IPS DF 4.7 (cell line): ENCODE measurements around the gene TNFAIP1.

Experiments used
- DNase-seq: peaks from one replicate; pipeline ENCODE4 v3.0.0-alpha.2; 2013; ENCODE audit warnings: low spot score; ENCODE audit errors: extremely low read depth

Gene TNFAIP1

DNA sequence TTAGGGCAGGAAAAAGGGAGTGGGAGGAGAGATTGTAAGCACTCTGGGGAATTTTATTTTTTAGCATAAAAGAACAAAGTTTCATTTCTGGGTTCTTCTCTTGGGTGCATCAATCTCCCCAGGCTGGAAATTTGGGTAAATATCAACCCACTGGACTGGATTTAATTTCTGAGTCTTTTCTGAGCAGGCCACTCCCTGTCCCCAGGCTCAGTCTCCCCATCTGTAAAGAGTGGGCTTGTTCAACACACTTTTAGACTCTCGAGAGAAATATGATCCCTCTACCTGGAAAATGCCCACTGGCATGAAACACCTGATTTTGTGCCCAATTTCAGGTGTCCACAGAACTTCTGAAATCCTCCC lies 35.2 kb downstream of the TNFAIP1 start:
- DNase-seq, result no peak

DNA sequence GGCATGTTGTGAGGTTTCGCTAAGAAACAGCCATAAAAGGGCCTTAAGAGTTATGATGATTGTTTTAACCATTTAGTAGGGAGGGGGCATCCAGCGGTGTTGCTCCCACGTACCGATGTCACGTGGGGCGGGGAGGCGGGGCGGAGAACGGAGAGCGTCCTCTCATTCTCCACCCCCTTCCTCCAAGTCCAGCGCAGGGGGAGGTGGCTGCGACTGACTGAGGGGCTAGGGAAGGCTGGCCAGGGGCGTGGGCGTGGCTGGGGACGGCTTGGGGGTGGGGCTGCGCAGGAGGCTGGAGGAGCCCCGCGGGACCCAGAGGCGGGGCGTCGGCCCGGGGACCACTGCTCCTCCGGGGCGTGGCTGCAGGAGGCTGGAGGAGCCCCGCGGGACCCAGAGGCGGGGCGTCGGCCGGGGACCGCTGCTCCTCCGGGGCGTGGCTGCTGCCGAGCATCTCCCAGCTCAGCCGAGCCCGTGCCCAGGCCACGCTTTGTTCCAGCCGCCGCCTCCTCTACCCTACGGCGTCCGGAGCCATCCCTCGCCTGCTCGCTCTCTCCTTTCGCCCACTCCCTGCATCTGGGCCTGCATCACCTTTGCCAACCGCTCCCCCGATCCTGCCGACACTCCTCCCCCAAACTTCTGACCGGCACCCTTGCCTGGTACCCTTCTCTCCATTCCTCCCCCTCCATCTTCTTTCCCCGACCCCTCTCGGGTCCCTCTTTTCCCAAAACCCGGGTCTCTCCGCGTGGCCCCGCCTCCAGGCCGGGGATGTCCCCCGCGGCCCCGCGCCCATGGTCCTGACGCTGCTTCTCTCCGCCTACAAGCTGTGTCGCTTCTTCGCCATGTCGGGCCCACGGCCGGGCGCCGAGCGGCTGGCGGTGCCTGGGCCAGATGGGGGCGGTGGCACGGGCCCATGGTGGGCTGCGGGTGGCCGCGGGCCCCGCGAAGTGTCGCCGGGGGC lies 36.0 kb downstream of the TNFAIP1 start, which contains the start of gene SARM1:
Gene SARM1 (plus strand): TSS at position 450 of the 958 bp plus-strand sequence. CDS start 339 bp downstream, at position 789.
- no peak for DNase-seq

DNA sequence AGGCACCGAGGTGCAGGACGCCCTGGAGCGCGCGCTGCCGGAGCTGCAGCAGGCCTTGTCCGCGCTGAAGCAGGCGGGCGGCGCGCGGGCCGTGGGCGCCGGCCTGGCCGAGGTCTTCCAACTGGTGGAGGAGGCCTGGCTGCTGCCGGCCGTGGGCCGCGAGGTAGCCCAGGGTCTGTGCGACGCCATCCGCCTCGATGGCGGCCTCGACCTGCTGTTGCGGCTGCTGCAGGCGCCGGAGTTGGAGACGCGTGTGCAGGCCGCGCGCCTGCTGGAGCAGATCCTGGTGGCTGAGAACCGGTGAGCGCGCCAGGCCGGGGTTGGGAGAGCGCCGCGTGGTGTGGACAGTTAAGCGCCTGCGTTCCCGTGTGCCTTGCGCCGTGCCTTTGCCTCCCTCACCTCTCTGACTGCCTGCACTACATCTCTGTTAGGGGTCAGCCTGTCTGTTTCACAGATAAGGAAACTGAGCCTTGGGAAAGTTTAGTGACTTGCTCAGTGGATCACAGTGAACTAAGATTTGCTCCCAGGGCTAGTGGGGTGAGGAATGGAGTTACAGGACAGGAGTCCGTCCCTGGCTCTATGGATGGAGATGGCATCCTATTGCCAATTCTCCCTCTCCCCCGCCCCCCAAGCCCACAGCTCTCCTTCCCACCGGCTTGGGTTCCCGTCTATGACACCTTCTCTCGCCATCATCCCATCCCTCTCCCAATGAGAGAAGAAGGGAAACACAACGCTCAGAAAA lies 36.8 kb downstream of the TNFAIP1 start:
- no peak for DNase-seq

DNA sequence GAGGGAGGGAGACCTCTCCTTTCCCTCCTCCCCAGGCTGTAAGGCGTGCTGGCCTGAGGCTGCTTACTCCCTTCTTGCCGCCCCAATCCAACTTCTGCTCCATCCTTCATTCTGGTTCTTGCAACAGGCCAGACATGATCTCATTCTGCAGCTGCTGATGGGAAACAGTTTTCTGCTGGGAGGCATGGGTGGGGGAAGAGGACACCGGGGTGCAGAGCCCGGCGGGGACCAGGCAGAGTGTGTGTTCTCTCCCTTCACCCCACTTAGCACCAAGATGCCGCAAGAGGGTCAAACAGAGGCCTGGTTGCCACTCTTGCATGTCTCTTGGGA lies 37.3 kb downstream of the TNFAIP1 start:
- no peak for DNase-seq

DNA sequence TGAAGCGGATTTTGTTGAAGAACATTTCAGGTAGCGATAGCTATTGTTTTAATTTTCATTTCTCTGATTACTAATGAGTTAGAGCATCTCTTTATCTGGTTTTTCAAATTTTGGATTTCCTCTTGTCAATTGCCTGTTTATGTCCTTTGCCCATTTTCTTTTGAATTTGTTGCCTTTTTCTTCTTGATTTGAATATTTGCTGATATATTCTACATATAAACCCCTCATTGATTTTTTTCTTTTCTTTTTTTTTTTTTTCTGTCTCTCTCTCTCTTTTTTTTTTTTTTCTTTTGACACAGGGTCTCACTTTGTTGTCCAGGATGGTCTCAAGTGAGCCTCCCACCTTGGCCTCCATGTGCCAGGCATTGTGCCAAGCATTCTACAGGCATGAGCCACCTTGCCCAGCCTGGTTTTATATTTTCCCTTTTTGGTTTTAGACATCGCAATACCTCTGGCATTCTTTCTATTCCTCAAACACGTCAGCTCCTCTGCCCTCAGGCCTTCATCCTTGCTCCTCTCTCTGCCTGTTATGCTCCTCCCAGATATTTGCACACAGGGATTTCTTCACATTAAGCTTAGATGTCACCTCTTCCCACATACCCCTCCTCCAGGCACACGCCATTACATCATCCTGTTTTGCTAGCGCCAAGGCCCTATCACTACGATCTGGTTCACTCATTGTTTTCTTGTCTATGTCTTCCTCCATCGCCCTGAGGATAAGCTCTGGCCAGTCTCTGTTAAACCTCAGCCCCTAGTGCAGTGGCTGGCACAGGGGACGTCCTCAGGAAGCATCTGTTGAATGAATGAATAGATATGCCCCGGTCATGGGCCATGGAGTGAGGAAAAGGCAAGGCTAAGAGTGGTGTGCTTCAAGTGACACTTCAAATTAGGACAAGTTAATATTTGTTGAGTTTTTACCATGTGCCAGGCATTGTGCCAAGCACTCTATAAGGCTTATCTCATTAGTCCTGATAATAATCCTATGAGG lies 44.5 kb downstream of the TNFAIP1 start:
- no peak for DNase-seq

DNA sequence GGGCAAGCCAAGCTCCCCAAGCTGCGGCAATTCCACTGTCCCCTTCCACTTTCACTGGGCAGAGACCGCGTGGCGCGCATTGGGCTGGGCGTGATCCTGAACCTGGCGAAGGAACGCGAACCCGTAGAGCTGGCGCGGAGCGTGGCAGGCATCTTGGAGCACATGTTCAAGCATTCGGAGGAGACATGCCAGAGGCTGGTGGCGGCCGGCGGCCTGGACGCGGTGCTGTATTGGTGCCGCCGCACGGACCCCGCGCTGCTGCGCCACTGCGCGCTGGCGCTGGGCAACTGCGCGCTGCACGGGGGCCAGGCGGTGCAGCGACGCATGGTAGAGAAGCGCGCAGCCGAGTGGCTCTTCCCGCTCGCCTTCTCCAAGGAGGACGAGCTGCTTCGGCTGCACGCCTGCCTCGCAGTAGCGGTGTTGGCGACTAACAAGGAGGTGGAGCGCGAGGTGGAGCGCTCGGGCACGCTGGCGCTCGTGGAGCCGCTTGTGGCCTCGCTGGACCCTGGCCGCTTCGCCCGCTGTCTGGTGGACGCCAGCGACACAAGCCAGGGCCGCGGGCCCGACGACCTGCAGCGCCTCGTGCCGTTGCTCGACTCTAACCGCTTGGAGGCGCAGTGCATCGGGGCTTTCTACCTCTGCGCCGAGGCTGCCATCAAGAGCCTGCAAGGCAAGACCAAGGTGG lies 45.7 kb downstream of the TNFAIP1 start:
- DNase-seq, result no peak

DNA sequence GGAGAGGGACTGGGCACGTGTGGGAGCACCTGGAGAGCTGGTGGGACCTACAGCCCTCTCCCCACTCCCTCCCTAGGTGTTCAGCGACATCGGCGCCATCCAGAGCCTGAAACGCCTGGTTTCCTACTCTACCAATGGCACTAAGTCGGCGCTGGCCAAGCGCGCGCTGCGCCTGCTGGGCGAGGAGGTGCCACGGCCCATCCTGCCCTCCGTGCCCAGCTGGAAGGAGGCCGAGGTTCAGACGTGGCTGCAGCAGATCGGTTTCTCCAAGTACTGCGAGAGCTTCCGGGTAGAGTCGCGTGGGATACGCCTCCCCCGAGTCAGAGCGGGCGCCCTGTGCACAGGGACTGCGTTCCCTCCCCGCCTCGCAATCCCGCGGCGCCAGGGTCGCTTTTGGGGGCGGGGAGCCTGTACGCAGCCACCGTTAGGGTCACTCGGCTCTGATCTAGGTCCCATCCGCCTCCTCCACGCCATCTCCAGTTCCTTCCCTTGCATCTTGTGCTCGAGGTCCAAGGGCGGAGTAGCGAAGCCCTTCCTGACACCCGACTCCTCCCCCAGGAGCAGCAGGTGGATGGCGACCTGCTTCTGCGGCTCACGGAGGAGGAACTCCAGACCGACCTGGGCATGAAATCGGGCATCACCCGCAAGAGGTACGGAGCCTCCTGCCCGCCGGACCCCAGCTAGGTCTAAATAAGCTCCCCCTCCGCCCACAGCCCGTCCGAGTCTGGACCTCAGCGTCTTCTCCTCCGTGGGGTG lies 48.9 kb downstream of the TNFAIP1 start:
- no peak for DNase-seq

DNA sequence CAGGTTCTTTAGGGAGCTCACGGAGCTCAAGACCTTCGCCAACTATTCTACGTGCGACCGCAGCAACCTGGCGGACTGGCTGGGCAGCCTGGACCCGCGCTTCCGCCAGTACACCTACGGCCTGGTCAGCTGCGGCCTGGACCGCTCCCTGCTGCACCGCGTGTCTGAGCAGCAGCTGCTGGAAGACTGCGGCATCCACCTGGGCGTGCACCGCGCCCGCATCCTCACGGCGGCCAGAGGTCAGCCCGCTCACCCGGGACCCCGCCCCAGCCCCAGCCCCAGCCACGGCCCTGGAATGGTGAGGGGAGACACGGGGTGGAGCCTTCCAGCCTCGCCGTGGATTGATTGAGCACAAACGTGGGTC lies 49.5 kb downstream of the TNFAIP1 start:
- DNase-seq, result no peak

DNA sequence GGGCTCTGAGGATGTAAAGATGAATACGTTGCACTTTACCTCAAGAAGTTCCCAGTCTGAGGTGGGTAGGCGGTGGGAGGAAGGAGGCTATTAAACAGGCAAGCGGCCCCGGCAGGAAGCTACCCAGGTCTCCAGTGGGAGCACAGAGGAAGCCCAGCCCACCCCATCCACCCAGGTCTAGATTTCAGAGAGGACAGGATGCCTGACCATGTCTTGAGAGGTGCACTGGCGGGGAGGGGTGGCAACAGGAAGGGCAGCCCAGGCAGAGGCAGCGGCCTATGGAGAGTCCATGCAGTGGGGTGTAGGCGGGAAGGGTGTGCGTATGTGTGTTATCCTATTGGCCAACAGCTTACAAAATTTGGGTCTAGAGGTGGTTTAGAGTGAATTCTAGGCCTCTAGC lies 49.8 kb downstream of the TNFAIP1 start:
- no peak for DNase-seq

DNA sequence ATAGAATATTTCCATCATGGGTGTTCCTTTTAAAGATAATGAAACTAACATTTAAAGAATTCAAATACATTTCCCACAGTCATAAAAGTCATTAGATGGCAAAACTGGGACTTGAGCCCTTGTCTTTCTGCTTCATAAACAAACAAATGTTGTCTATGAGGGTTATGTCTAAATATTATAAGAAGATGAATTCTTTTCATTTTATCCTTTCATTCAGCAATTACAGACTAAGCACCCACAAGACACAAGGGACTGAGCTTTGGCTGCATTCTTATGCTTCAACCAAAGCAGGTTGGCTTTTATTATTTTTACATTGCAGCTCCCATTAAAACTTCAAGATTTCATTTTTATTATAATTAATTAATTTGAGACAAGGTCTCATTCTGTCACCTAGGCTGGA lies 50.8 kb downstream of the TNFAIP1 start:
- no peak for DNase-seq

DNA sequence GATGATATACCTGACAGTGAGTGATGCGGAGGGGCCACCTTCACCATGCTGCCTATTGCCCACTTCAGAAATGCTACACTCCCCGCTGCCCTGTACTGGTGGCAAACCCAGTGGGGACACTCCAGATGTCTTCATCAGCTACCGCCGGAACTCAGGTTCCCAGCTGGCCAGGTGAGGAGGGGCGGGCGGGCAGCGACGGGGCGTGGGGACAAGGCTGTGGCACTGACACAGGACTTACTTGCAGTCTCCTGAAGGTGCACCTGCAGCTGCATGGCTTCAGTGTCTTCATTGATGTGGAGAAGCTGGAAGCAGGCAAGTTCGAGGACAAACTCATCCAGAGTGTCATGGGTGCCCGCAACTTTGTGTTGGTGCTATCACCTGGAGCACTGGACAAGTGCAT lies 52.5 kb downstream of the TNFAIP1 start:
- DNase-seq, result no peak

DNA sequence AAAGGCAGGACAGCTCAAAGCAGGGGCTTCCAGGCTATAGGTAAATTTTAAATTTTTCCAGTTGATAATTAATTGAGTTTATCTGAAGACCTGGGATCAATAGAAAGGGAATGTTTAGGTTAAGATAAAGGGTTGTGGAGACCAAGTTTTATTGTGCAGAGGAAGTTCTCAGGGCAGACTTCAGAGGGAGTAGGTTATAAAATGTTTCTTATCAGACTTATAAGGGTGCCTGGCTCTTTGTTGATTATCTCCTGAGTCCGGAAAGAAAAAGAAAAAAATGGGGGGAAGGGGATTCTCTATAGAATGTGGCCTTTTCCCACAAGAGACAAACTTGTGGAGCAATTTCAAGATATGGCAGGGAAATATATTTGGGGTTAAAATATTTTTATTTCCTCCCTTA lies 54.6 kb downstream of the TNFAIP1 start:
- DNase-seq, result no peak

DNA sequence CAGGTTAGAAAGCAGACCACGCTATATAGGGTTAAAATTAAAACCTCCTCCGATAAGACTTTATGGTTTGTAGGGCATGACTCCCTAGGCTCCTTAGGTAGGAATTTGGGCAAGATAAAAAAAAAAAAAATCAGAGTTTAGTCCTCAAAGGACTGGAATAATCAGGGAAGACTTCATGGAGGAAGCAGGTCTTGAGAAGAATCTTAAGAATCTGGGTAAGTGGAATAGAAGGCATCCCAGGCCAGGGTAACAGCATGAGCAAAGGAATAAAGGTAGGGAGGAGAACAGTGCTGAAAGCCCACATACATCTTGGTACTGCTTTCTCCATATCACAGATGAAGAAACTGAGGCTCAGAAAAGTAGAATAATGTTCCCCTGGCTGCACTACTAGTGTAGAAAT lies 55.0 kb downstream of the TNFAIP1 start:
- DNase-seq, result no peak

DNA sequence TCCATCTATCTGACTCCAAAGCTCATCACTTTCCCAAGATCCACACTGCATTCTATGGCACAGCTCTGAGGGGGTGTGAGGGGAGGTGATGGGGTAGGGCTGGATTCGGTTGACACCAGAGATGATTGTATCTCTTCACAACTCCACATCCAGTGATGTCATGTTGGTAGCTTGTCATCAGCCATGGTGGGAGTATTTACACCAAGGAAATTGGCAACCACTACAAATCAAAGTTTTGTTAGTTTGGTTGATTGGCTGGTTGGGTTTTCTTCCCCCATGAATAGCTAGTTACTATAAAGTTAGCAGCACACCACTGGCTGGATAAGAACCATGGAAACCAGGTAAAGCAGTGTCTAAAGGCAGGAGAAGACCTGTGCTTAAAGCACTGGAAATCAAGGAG lies 55.4 kb downstream of the TNFAIP1 start:
- no peak for DNase-seq

DNA sequence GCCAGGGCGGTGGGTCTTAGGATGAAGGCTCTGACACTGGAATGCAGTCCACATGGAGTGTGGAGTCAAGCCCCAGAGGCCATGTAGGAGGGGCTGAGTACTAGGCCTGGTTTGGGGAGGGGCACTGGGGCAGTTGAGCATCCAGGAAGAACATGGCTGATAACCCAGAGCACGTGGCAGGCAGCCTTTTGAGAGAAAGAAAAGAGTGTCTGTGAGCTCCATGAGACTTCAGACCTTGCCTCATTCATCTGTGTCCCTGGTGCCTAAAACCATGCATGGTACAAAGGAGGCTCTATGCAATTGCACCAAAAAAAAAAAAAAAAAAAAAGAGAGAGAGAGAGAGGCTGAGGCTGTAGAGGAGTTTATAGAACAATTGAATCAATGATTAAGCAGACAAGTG lies 55.8 kb downstream of the TNFAIP1 start:
- DNase-seq, result no peak

DNA sequence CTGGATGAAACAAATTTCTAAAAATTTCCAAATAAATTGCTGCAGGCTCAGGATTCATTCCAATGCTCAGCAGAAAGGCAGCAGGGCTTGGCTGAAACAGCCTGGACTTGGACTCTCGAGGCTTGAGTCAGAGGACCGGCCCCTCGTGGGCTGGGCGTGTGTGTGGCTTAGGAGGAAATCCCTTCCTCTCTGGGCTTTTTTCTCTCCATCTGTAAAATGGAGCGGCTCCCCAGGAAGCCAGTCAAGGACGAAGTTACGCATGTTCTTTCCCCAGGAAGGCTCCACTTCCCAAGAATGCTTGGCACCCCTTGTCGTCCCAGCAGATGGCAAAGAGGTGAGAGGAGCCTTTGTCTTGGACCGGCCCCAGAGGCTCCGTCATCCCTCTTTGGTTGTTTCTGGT lies 56.9 kb downstream of the TNFAIP1 start:
- no peak for DNase-seq

DNA sequence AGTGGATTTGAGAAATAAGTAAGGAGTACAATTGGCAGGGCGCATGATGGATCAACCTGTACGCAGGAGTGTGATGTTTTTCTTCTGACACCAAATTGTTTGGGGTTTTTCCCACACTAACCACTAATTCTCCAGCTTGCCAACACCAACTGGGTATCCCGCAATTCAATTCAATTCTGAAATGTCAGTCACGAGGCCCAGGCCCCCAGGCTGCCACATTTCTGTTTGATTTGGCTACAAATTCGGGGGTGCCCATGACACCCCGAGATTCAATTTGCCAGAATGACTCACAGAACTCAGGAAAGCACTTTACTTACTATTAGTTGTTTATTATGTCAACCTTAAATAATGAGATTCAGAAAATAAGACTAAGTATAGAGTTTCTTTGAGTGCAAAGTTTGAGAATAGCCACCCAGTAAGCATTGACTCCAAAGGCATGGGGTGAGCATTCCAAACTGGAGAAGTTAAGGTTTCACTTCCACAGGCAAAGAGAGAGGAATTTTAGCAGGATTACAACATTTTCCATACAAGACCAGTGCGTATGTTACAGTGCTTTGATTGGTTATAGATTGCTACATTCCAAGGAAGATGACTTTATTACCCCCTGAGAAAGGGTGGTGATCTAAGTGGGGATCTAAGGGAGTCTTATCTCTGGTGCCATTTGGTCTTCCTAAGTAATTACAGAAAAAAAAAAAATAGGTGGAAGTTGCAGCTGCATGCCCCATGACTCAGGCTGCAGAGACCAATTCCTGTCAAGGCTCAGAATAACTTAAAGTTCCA lies 59.0 kb downstream of the TNFAIP1 start:
- DNase-seq, result no peak

DNA sequence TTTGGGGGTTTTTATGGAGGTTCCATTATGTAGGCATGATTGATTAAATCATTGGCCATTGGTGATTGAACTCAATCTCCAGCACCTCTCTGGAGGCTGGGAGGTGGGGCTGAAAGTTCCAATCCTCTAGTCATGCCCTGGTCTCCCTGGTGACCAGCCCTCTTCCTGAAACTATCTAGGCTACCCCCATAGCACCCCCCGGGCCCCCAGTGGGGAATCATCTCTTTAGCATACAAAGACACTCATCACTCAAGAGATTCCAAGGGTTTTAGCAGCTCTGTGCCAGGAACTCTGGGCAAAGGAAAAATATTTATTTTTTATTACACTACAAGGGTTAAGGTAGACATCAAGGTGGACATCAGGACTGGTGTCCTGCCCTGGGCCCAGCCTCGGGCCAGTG lies 59.9 kb downstream of the TNFAIP1 start:
- DNase-seq, result no peak

DNA sequence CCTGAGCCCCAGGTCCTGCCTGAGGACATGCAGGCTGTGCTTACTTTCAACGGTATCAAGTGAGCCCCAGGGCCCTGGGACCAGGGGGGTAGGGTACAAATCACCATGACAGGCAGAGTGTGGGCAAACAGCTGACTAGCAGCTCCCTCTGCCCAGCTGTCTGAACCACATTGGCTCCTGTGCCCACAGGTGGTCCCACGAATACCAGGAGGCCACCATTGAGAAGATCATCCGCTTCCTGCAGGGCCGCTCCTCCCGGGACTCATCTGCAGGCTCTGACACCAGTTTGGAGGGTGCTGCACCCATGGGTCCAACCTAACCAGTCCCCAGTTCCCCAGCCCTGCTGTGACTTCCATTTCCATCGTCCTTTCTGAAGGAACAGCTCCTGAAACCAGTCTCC lies 60.4 kb downstream of the TNFAIP1 start:
- no peak for DNase-seq
